ENCODE results near the gene REEP2. TPM values are rescaled to one million over a fixed set of nuclear protein-coding genes. Genes with fewer than 3 reads are reported as not detected.
"Not testable (repeated sequence)": the region's sequence is repeated elsewhere in the genome, so short reads cannot be mapped to it uniquely, and the experiment has no call there.

The REEP2 gene
- total RNA-seq, 1 donor from 2014 or later = 17.4 TPM

- H3F3A ChIP-seq (ENCODE audit: low read depth) = peaks cover 14% of the 10 kb centered on the region
- Mint-ChIP-seq H3K4me1 (peaks cover 29% of the 10 kb centered on the region), H3K4me3 (no peak overlapping the region), H3K9me3 (peaks cover 8% of the 10 kb centered on the region), H3K27me3 (ENCODE audit: insufficient read depth, low read depth) (peaks cover 26% of the 10 kb centered on the region), H3K27ac (no peak overlapping the region), H3K36me3 (peaks cover 22% of the 10 kb centered on the region)
- H2AFZ ChIP-seq (replicated peaks) = no peak overlapping the region
- no peak for DNase-seq (ENCODE audit: low spot score)
- no peaks in the 10 kb centered on the region for H3K9me3 ChIP-seq (ENCODE audit: low read depth)
- H3K27me3 ChIP-seq = peaks cover 26% of the 10 kb centered on the region
- no peak overlapping the region for H3K27ac ChIP-seq
- peaks cover 8% of the 10 kb centered on the region for H3K79me2 ChIP-seq (ENCODE audit: low read depth)
- peaks cover 7% of the 10 kb centered on the region for H3K4me1 ChIP-seq
- H4K20me1 ChIP-seq (ENCODE audit: low read depth) = peaks cover 24% of the 10 kb centered on the region
- H3K9ac ChIP-seq = no peak overlapping the region
- H3K4me3 ChIP-seq = no peak overlapping the region
- no peaks in the 10 kb centered on the region for H3K36me3 ChIP-seq
- TF ChIP-seq EZH2phosphoT487 (IDR thresholded peaks at IDR 0.05) = no peak
- no peak for TF ChIP-seq EZH2 (IDR thresholded peaks at IDR 0.05)
- no peak for TF ChIP-seq CTCF (IDR thresholded peaks at IDR 0.05)
- no peak overlapping the region for H3K4me2 ChIP-seq
These were observed 32.1 kb downstream of the REEP2 start for GRCh38 chr5:138471052-138471361.

- Histone ChIP-seq H3K9me3 (ENCODE audit: low read depth) (no peaks in the 10 kb centered on the region), H3K27ac (no peak overlapping the region), H3F3A (ENCODE audit: low read depth) (peaks cover 11% of the 10 kb centered on the region), H3K79me2 (ENCODE audit: low read depth) (no peaks in the 10 kb centered on the region), H3K4me3 (no peak overlapping the region), H3K4me1 (no peaks in the 10 kb centered on the region), H3K4me2 (no peak overlapping the region), H4K20me1 (ENCODE audit: low read depth) (peaks cover 11% of the 10 kb centered on the region), H3K27me3 (peaks cover 12% of the 10 kb centered on the region), H2AFZ (replicated peaks) (no peak overlapping the region), H3K36me3 (no peaks in the 10 kb centered on the region), H3K9ac (no peak overlapping the region)
- Mint-ChIP-seq H3K4me1 (peaks cover 19% of the 10 kb centered on the region), H3K27me3 (ENCODE audit: insufficient read depth, low read depth) (peaks cover 22% of the 10 kb centered on the region), H3K9me3 (peaks cover 4% of the 10 kb centered on the region), H3K36me3 (peaks cover 12% of the 10 kb centered on the region), H3K4me3 (no peak overlapping the region), H3K27ac (no peak overlapping the region)
- no peak for DNase-seq (ENCODE audit: low spot score)
- TF ChIP-seq CTCF (IDR thresholded peaks at IDR 0.05) = no peak
- TF ChIP-seq EZH2phosphoT487 (IDR thresholded peaks at IDR 0.05) = no peak
- TF ChIP-seq EZH2 (IDR thresholded peaks at IDR 0.05) = no peak
These were observed 33.5 kb downstream of the REEP2 start for GRCh38 chr5:138472353-138472752.

GRCh38 chr5:138473151-138473550 lies 34.3 kb downstream of the REEP2 start:
- H3K4me3 ChIP-seq; H3K27ac Mint-ChIP-seq; H3K36me3 ChIP-seq; H3K27ac ChIP-seq; H3K4me3 Mint-ChIP-seq; H3K27me3 ChIP-seq; H2AFZ ChIP-seq (replicated peaks); H3K4me2 ChIP-seq; H3K4me1 ChIP-seq; H3K36me3 Mint-ChIP-seq; H3K9me3 Mint-ChIP-seq; DNase-seq (ENCODE audit: low spot score); H3K79me2 ChIP-seq (ENCODE audit: low read depth); H4K20me1 ChIP-seq (ENCODE audit: low read depth); H3K9ac ChIP-seq; H3K9me3 ChIP-seq (ENCODE audit: low read depth): not testable (repeated sequence)
- Mint-ChIP-seq H3K4me1 (peaks cover 11% of the 10 kb centered on the region), H3K27me3 (ENCODE audit: insufficient read depth, low read depth) (peaks cover 18% of the 10 kb centered on the region)
- peaks cover 11% of the 10 kb centered on the region for H3F3A ChIP-seq (ENCODE audit: low read depth)

- Mint-ChIP-seq H3K27me3 (ENCODE audit: insufficient read depth, low read depth) (peaks cover 12% of the 10 kb centered on the region), H3K27ac (no peak overlapping the region), H3K36me3 (no peaks in the 10 kb centered on the region), H3K9me3 (no peaks in the 10 kb centered on the region), H3K4me1 (no peaks in the 10 kb centered on the region), H3K4me3 (no peak overlapping the region)
- no peak overlapping the region for H2AFZ ChIP-seq (replicated peaks)
- H3K27me3 ChIP-seq = no peaks in the 10 kb centered on the region
- no peak for TF ChIP-seq EZH2phosphoT487 (IDR thresholded peaks at IDR 0.05)
- no peak for TF ChIP-seq CTCF (IDR thresholded peaks at IDR 0.05)
- TF ChIP-seq EZH2 (IDR thresholded peaks at IDR 0.05) = no peak
- no peak overlapping the region for H3K4me2 ChIP-seq
- no peaks in the 10 kb centered on the region for H3K79me2 ChIP-seq (ENCODE audit: low read depth)
- no peak overlapping the region for H3K27ac ChIP-seq
- H3F3A ChIP-seq (ENCODE audit: low read depth) = no peaks in the 10 kb centered on the region
- H3K36me3 ChIP-seq = no peaks in the 10 kb centered on the region
- no peak overlapping the region for H3K9ac ChIP-seq
- no peak for DNase-seq (ENCODE audit: low spot score)
- no peaks in the 10 kb centered on the region for H3K4me1 ChIP-seq
- no peaks in the 10 kb centered on the region for H3K9me3 ChIP-seq (ENCODE audit: low read depth)
- no peaks in the 10 kb centered on the region for H4K20me1 ChIP-seq (ENCODE audit: low read depth)
- H3K4me3 ChIP-seq = no peak overlapping the region
These were observed 38.1 kb downstream of the REEP2 start for GRCh38 chr5:138476918-138477317.

Data from neural progenitor cell (in vitro differentiated cells).